Activated CD4-positive, CD25-positive, alpha-beta regulatory T cell (primary cell): ENCODE data around the gene FHOD3.

ENCODE experiments used
- DNase-seq, 4 experiments: peaks; one replicate each; lab custom pipeline; 2025; lab: John Stamatoyannopoulos, UW

The FHOD3 gene

GRCh38 chr18:36476433-36476832 lies 178.9 kb downstream of the FHOD3 start:
- no peak for DNase-seq

- DNase-seq: no peak
Measured at GRCh38 chr18:36477776-36478175, 180.3 kb downstream of the FHOD3 start.

GRCh38 chr18:36481201-36481657 lies 183.7 kb downstream of the FHOD3 start:
- DNase-seq: no peak

GRCh38 chr18:36481935-36482334 lies 184.4 kb downstream of the FHOD3 start:
- no peak for DNase-seq

GRCh38 chr18:36484591-36484990 lies 187.1 kb downstream of the FHOD3 start:
- no peak for DNase-seq

- no peak for DNase-seq
Measured at GRCh38 chr18:36485772-36486171, 188.3 kb downstream of the FHOD3 start.

GRCh38 chr18:36488131-36488530 lies 190.6 kb downstream of the FHOD3 start:
- no peak for DNase-seq

GRCh38 chr18:36490897-36491296 lies 193.4 kb downstream of the FHOD3 start:
- DNase-seq: no peak

GRCh38 chr18:36492604-36493329 lies 195.3 kb downstream of the FHOD3 start:
- DNase-seq: no peak

- DNase-seq: no peak
Measured at GRCh38 chr18:36493349-36494159, 196.0 kb downstream of the FHOD3 start.

GRCh38 chr18:36494160-36494437 lies 196.6 kb downstream of the FHOD3 start:
- DNase-seq: no peak

- DNase-seq: no peak
Measured at GRCh38 chr18:36496022-36496421, 198.5 kb downstream of the FHOD3 start.

- no peak for DNase-seq
Measured at GRCh38 chr18:36499938-36500337, 202.4 kb downstream of the FHOD3 start.

- no peak for DNase-seq
Measured at GRCh38 chr18:36501100-36501499, 203.6 kb downstream of the FHOD3 start.

- no peak for DNase-seq
Measured at GRCh38 chr18:36503477-36503876, 206.0 kb downstream of the FHOD3 start.

- DNase-seq: no peak
Measured at GRCh38 chr18:36504928-36505327, 207.4 kb downstream of the FHOD3 start.

- DNase-seq: no peak
Measured at GRCh38 chr18:36505665-36506064, 208.2 kb downstream of the FHOD3 start.

GRCh38 chr18:36509646-36510197 lies 212.2 kb downstream of the FHOD3 start:
- no peak for DNase-seq

- DNase-seq: no peak
Measured at GRCh38 chr18:36511791-36512352, 214.4 kb downstream of the FHOD3 start.

- no peak for DNase-seq
Measured at GRCh38 chr18:36513556-36513955, 216.0 kb downstream of the FHOD3 start.

- DNase-seq: no peak
Measured at GRCh38 chr18:36514778-36515177, 217.3 kb downstream of the FHOD3 start.

GRCh38 chr18:36516258-36516657 lies 218.7 kb downstream of the FHOD3 start:
- no peak for DNase-seq

- no peak for DNase-seq
Measured at GRCh38 chr18:36516726-36517125, 219.2 kb downstream of the FHOD3 start.
